ENCODE measurements around the gene ADAMTS14. TPM values are rescaled to one million over a fixed set of nuclear protein-coding genes. Genes with fewer than 3 reads are reported as not detected.
A peak's percentile ranks its signal among the peaks of the same experiment; 100 is the strongest.

Gene ADAMTS14
- polyA plus RNA-seq, 3 donors, result 0.05 TPM; not detected in 2

- DNase-seq, result no peak
- intact Hi-C loops (cut with micrococcal nuclease), result no loop called here
Observed at GRCh38 chr10:70655316-70655715, 17.0 kb upstream of the ADAMTS14 start.

DNA sequence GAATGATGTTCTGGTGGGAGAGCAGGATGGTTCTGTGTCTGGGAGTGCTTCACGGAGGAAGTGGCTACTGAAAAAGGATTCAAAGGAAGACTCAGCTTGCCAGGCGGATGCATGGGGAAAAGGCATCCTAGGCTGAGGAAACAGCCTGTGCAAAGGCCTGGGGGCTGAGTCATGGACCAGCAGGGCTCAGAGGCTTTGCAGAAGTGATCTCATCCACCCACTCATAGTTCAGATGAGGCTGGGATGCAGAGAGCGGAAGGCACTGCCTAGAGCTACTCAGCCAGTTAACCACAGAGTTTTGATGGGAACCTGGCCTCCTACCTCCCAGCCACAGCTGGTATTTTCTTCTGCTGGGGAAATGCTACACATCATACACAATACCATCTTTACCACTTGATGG, 15.8 kb upstream of the ADAMTS14 start:
- H3K79me2 ChIP-seq (ENCODE audit: insufficient read depth, low read length), result no peaks in the 10 kb centered on the region
- no peaks in the 10 kb centered on the region for H3K36me3 ChIP-seq (replicated peaks in 1 of 2; ENCODE audit: control insufficient read depth in 1 of 2, insufficient read depth in 2 of 2, low read length in 2 of 2)
- WGBS (ENCODE audit: insufficient coverage), result 72% methylated on average over 3 of the region's 3 CpGs
- H2AFZ ChIP-seq (ENCODE audit: insufficient read depth, low read depth, low read length, poor library complexity, severe bottlenecking), result no peak overlapping the region
- TF ChIP-seq, protein P1, sequence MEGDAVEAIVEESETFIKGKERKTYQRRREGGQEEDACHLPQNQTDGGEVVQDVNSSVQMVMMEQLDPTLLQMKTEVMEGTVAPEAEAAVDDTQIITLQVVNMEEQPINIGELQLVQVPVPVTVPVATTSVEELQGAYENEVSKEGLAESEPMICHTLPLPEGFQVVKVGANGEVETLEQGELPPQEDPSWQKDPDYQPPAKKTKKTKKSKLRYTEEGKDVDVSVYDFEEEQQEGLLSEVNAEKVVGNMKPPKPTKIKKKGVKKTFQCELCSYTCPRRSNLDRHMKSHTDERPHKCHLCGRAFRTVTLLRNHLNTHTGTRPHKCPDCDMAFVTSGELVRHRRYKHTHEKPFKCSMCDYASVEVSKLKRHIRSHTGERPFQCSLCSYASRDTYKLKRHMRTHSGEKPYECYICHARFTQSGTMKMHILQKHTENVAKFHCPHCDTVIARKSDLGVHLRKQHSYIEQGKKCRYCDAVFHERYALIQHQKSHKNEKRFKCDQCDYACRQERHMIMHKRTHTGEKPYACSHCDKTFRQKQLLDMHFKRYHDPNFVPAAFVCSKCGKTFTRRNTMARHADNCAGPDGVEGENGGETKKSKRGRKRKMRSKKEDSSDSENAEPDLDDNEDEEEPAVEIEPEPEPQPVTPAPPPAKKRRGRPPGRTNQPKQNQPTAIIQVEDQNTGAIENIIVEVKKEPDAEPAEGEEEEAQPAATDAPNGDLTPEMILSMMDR (IDR thresholded peaks at IDR 0.05), result no peak
- Mint-ChIP-seq H3K27me3 (ENCODE audit: low read depth in 3 of 3) (peaks cover 2 to 6% (median 4%) of the 10 kb centered on the region in 3 donors), H3K36me3 (no peaks in the 10 kb centered on the region), H3K4me1 (no peaks in the 10 kb centered on the region), H3K9me3 (peaks cover 8 to 25% (median 11%) of the 10 kb centered on the region in 7 donors), H3K27ac (no peak overlapping the region), H3K4me3 (no peak overlapping the region)
- H3K27ac ChIP-seq (ENCODE audit: low read depth in 1 of 2, low read length in 2 of 2), result no peak overlapping the region
- no peaks in the 10 kb centered on the region for H4K20me1 ChIP-seq (ENCODE audit: insufficient read depth, low read length)
- no peaks in the 10 kb centered on the region for H3K4me1 ChIP-seq (ENCODE audit: control insufficient read depth in 1 of 2, insufficient read depth in 2 of 2, low read length in 2 of 2)
- H3K4me3 ChIP-seq (replicated peaks in 1 of 3; ENCODE audit: low read depth in 2 of 3, low read length in 3 of 3), result no peak overlapping the region
- no peak overlapping the region for H3K4me2 ChIP-seq (replicated peaks; ENCODE audit: extremely low read depth, low read length, poor library complexity, severe bottlenecking)
- no peaks in the 10 kb centered on the region for H3K27me3 ChIP-seq (ENCODE audit: control insufficient read depth in 2 of 2, insufficient read depth in 2 of 2, low read length in 2 of 2)
- intact Hi-C loops (cut with micrococcal nuclease), result no loop called here
- peaks cover 4 to 17% of the 10 kb centered on the region in 2 donors for H3K9me3 ChIP-seq (replicated peaks in 1 of 2; ENCODE audit: control insufficient read depth in 1 of 2, insufficient read depth in 1 of 2, low read length in 2 of 2)
- peak in 1 of 3 donors; percentile 50 for DNase-seq
- no peak overlapping the region for H3K9ac ChIP-seq (ENCODE audit: insufficient read depth, low read length, poor library complexity, severe bottlenecking)

More at GRCh38 chr10:70655316-70655715, 17.0 kb upstream of the ADAMTS14 start:
- Histone ChIP-seq H3K9ac (ENCODE audit: insufficient read depth, low read length, poor library complexity, severe bottlenecking) (no peak overlapping the region), H3K4me1 (ENCODE audit: control insufficient read depth in 1 of 2, insufficient read depth in 2 of 2, low read length in 2 of 2) (no peaks in the 10 kb centered on the region), H3K4me3 (replicated peaks in 1 of 3; ENCODE audit: low read depth in 2 of 3, low read length in 3 of 3) (no peak overlapping the region), H3K36me3 (replicated peaks in 1 of 2; ENCODE audit: control insufficient read depth in 1 of 2, insufficient read depth in 2 of 2, low read length in 2 of 2) (no peaks in the 10 kb centered on the region), H3K4me2 (replicated peaks; ENCODE audit: extremely low read depth, low read length, poor library complexity, severe bottlenecking) (no peak overlapping the region), H2AFZ (ENCODE audit: insufficient read depth, low read depth, low read length, poor library complexity, severe bottlenecking) (no peak overlapping the region), H3K27ac (ENCODE audit: low read depth in 1 of 2, low read length in 2 of 2) (no peak overlapping the region), H3K27me3 (ENCODE audit: control insufficient read depth in 2 of 2, insufficient read depth in 2 of 2, low read length in 2 of 2) (no peaks in the 10 kb centered on the region), H4K20me1 (ENCODE audit: insufficient read depth, low read length) (no peaks in the 10 kb centered on the region), H3K9me3 (replicated peaks in 1 of 2; ENCODE audit: control insufficient read depth in 1 of 2, insufficient read depth in 1 of 2, low read length in 2 of 2) (peaks cover 15 to 28% of the 10 kb centered on the region in 2 donors), H3K79me2 (ENCODE audit: insufficient read depth, low read length) (no peaks in the 10 kb centered on the region)
- WGBS (ENCODE audit: insufficient coverage), result 100% methylated on average over 6 of the region's 12 CpGs
- H3K27ac Mint-ChIP-seq, result peak overlapping the region in 1 of 7 donors; percentile 20
- H3K4me3 Mint-ChIP-seq, result no peak overlapping the region
- peaks cover 1 to 6% (median 2%) of the 10 kb centered on the region in 3 donors for H3K27me3 Mint-ChIP-seq (ENCODE audit: low read depth in 3 of 3)
- peaks cover 8 to 29% (median 22%) of the 10 kb centered on the region in 7 donors for H3K9me3 Mint-ChIP-seq
- no peaks in the 10 kb centered on the region for H3K36me3 Mint-ChIP-seq
- TF ChIP-seq, protein P1 (IDR thresholded peaks at IDR 0.05), result no peak
- H3K4me1 Mint-ChIP-seq, result no peaks in the 10 kb centered on the region
